Activated B cell treated with CpG ODN at 0.5 μM for 24 hours (primary cell): Measurements from ENCODE around the gene CENPP. TPM values are rescaled to one million over a fixed set of nuclear protein-coding genes. Genes with fewer than 3 reads are reported as not detected.

ENCODE experiments used
- ATAC-seq: fragments of 200-7000 bp; cut with Tn5 transposase; one replicate; pipeline ENCODE4 v1.10.0; 2021; ENCODE audit warnings: low read depth, mild to moderate bottlenecking, moderate library complexity
- CTCF ChIA-PET: fragments of 350-600 bp; sonication (Branson Sonifier 250); formaldehyde crosslinking; loops from one replicate; lab custom pipeline; 2021; ENCODE audit warnings: antibody characterized with exemption; lab: Charles Lee
- POLR2A ChIA-PET: fragments of 350-600 bp; sonication (Branson Sonifier 250); formaldehyde crosslinking; loops from one replicate; lab custom pipeline; 2021; ENCODE audit warnings: antibody characterized with exemption; lab: Charles Lee
- DNase-seq: peaks from one replicate; pipeline ENCODE4 v3.0.0; 2022
- H3K27ac Mint-ChIP-seq: one replicate; pipeline ENCODE4 v1.8.0; 2020; ENCODE audit warnings: mixed read lengths
- H3K27me3 Mint-ChIP-seq: one replicate; pipeline ENCODE4 v1.8.0; 2021; ENCODE audit warnings: mixed read lengths
- H3K36me3 Mint-ChIP-seq: one replicate; pipeline ENCODE4 v1.8.0; 2021; ENCODE audit warnings: low read depth, mixed read lengths
- H3K4me1 Mint-ChIP-seq: one replicate; pipeline ENCODE4 v1.8.0; 2021; ENCODE audit warnings: mixed read lengths
- H3K4me3 Mint-ChIP-seq: one replicate; pipeline ENCODE4 v1.8.0; 2020; ENCODE audit warnings: mild to moderate bottlenecking, mixed read lengths
- H3K9me3 Mint-ChIP-seq: one replicate; pipeline ENCODE4 v1.8.0; 2020; ENCODE audit warnings: mixed read lengths
- intact Hi-C: fragments of 100-400 bp; cut with micrococcal nuclease; formaldehyde crosslinking; loops from one replicate; pipeline ENCODE4 v1.15.1; 2024
- total RNA-seq: library from RNA; stranded (reverse); gene quantifications from 2 replicates; pipeline ENCODE4 v1.2.3, GENCODE V29; 2022
- TF ChIP-seq, protein P1 (sequence below): fragments of 200-600 bp; IDR thresholded peaks from one replicate; pipeline ENCODE4 v1.8.0; 2022; ENCODE audit warnings: antibody characterized with exemption, mild to moderate bottlenecking

The CENPP gene
- total RNA-seq, 1 donor from 2014 or later: 5.7 TPM

DNA sequence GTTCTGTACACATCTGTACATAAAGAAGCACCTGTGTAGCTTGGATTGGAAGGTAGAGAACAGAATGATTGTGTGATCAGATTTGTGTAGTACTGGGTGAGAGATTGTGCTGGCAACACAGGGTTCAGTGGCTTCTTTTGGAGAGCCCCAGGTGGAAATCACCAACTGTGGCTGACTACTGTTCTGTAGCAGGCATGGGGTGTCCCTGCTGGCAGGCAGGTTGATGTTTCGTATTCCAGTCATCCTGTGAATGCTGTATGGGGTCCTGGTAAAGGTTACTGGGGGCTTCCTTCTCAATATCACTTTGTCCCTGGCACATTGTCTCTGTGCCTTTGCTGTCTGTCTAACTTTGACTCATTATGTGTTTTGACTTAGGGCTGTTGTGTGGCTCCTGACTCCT is 151.2 kb downstream of the CENPP start:
- H3K27ac Mint-ChIP-seq: no peak overlapping the region
- POLR2A ChIA-PET: no interaction called here
- H3K36me3 Mint-ChIP-seq: no peaks in the 10 kb centered on the region
- H3K4me3 Mint-ChIP-seq: no peak overlapping the region
- no peak for DNase-seq
- intact Hi-C loops: no loop called here
- no peaks in the 10 kb centered on the region for H3K27me3 Mint-ChIP-seq
- no peaks in the 10 kb centered on the region for H3K9me3 Mint-ChIP-seq
- TF ChIP-seq, protein P1, sequence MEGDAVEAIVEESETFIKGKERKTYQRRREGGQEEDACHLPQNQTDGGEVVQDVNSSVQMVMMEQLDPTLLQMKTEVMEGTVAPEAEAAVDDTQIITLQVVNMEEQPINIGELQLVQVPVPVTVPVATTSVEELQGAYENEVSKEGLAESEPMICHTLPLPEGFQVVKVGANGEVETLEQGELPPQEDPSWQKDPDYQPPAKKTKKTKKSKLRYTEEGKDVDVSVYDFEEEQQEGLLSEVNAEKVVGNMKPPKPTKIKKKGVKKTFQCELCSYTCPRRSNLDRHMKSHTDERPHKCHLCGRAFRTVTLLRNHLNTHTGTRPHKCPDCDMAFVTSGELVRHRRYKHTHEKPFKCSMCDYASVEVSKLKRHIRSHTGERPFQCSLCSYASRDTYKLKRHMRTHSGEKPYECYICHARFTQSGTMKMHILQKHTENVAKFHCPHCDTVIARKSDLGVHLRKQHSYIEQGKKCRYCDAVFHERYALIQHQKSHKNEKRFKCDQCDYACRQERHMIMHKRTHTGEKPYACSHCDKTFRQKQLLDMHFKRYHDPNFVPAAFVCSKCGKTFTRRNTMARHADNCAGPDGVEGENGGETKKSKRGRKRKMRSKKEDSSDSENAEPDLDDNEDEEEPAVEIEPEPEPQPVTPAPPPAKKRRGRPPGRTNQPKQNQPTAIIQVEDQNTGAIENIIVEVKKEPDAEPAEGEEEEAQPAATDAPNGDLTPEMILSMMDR: no peak
- H3K4me1 Mint-ChIP-seq: peaks cover 2% of the 10 kb centered on the region
- ATAC-seq: no peak
- CTCF ChIA-PET: no interaction called here

DNA sequence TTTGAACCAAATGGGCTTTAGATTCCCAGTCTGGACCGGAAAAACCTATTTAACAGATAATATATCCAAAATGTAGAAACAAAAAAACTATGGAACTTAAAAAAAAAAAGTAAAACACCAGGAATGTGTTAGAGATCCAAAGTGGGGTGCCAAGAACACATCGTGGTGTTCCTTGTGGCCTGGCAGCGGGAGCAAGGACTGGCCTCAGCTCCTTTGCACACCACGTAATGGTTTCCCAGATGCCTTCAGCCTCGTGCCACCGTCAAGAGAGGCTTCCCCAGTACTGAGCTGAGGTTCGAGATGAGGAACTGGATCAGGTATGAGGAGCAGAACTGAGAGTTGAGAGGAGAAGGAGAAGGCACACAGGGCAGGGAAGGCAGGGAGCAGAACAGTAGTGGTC is 153.0 kb downstream of the CENPP start:
- Mint-ChIP-seq H3K4me1 (peaks cover 2% of the 10 kb centered on the region), H3K36me3 (no peaks in the 10 kb centered on the region), H3K27ac (no peak overlapping the region), H3K9me3 (no peaks in the 10 kb centered on the region), H3K27me3 (no peaks in the 10 kb centered on the region), H3K4me3 (no peak overlapping the region)
- intact Hi-C loops: no loop called here
- DNase-seq (no peak), ATAC-seq (no peak)
- CTCF ChIA-PET: no interaction called here
- POLR2A ChIA-PET: no interaction called here
- TF ChIP-seq, protein P1: no peak

DNA sequence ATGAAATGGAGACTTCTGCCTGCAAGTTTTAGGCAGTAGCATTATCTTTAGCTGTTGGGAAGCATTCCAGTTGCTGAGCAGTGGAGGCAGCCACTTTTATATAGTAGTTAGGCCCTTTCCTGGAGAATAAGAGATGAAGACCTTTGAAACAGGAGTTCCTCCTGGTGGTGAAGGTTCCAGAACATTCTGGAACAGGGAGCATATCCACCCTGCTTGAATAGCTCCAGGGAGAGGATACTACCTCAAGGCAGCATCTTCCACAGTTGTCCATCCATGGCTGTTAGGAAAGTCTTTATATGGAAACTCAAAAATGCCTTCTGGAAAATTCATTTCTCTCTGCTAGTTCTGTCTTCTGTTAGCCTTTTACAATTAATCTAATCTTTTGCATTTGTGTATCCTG is 153.6 kb downstream of the CENPP start:
- DNase-seq (no peak), ATAC-seq (no peak)
- ChIA-PET POLR2A (no interaction called here), CTCF (no interaction called here)
- TF ChIP-seq, protein P1: no peak
- Mint-ChIP-seq H3K36me3 (no peaks in the 10 kb centered on the region), H3K9me3 (no peaks in the 10 kb centered on the region), H3K27me3 (no peaks in the 10 kb centered on the region), H3K4me1 (peaks cover 2% of the 10 kb centered on the region), H3K4me3 (no peak overlapping the region), H3K27ac (no peak overlapping the region)
- intact Hi-C loops: no loop called here

DNA sequence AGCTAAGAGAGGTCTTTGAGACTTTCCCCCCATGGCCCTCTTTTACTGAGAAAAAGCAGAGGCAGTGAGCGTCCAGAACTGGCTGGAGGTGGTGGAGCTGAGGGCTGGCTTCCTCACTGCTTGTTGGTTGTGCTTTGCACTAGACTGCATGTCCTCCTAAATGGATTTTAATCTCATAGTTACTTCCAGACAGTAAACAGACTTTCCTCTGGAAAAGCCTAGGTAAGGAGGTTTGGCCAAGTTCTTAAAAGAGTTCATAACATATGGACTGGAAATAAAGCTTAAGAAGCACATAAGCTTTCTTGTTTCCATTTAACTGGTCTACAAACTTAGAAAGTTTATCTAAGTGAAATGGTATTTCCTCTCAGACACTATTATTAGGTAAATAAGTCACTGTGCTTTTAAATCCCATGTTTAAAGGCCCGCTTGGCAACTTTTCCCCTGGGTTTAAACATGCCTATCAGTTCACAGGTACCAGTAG is 154.6 kb downstream of the CENPP start:
- TF ChIP-seq, protein P1: no peak
- ATAC-seq (no peak), DNase-seq (no peak)
- Mint-ChIP-seq H3K36me3 (no peaks in the 10 kb centered on the region), H3K4me3 (no peak overlapping the region), H3K27me3 (no peaks in the 10 kb centered on the region), H3K9me3 (no peaks in the 10 kb centered on the region), H3K27ac (no peak overlapping the region), H3K4me1 (peaks cover 2% of the 10 kb centered on the region)
- intact Hi-C loops: no loop called here
- CTCF ChIA-PET: no interaction called here
- POLR2A ChIA-PET: no interaction called here

DNA sequence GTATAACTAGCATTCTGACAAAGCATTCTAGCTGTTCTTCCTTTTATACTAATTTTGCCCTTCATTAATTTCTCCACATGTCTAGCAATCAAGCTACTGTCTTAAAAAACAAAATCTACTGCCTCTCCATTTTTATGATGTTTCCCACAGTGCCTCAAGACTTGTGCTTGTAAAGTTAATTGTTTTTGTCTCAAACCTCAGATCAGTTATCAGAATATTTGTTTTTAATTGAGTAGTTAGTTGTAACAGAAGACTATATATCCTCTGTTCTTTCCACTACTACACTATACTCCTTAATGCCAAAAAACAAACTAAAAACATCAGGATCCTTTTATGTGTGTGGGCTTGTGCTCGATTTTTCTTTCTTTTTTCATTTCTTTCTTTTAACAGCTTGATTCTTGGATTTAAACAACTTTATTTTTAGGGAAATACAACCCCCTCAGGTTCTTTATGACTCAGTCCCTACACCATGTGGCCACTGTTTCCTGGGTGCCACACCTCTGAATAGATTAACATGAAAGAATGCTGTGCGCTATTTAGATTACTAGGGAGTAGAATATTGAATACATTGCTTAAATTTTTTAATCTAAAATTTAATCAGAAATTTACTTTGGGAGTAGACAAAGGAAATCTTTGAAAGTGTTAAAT is 155.4 kb downstream of the CENPP start:
- ChIA-PET POLR2A (no interaction called here), CTCF (no interaction called here)
- no peak overlapping the region for H3K27ac Mint-ChIP-seq
- TF ChIP-seq, protein P1: no peak
- no peaks in the 10 kb centered on the region for H3K9me3 Mint-ChIP-seq
- no peak overlapping the region for H3K4me3 Mint-ChIP-seq
- H3K4me1 Mint-ChIP-seq: peaks cover 2% of the 10 kb centered on the region
- H3K36me3 Mint-ChIP-seq: no peaks in the 10 kb centered on the region
- intact Hi-C loops: no loop called here
- no peak for DNase-seq
- H3K27me3 Mint-ChIP-seq: no peaks in the 10 kb centered on the region
- no peak for ATAC-seq
